Measurements from ENCODE around the gene SMAD5.

The SMAD5 gene

GRCh38 chr5:136207631-136208030, 75.0 kb downstream of the SMAD5 start:
- no peaks in the 10 kb centered on the region for H3K36me3 ChIP-seq (ENCODE audit: control insufficient read depth in 2 of 2, insufficient read depth in 1 of 2, low read length in 2 of 2)
- ChIA-PET POLR2A (no interaction called here), CTCF (interaction anchor here (0.5 to 0.6 kb wide), 4 partner anchors 14 to 397 kb away, joined by 3 to 5 read pairs (median 3); no protein-coding TSS in a partner anchor)
- H3K4me1 ChIP-seq (ENCODE audit: control insufficient read depth, insufficient read depth, low read length) = no peaks in the 10 kb centered on the region
- H3K9me3 ChIP-seq (ENCODE audit: control insufficient read depth, insufficient read depth, low read depth, low read length) = no peaks in the 10 kb centered on the region
- TF ChIP-seq WT1 (tag by site-specific recombination; IDR thresholded peaks at IDR 0.05) (no peak), ZNF146 (tag by site-specific recombination; IDR thresholded peaks at IDR 0.05) (no peak), ZNF664 (tag by site-specific recombination; IDR thresholded peaks at IDR 0.05) (no peak)
- H3K4me3 ChIP-seq (ENCODE audit: low read depth, low read length) = no peak overlapping the region
- no peak overlapping the region for H3K27ac ChIP-seq (ENCODE audit: extremely low read depth, low read depth, low read length)

DNA sequence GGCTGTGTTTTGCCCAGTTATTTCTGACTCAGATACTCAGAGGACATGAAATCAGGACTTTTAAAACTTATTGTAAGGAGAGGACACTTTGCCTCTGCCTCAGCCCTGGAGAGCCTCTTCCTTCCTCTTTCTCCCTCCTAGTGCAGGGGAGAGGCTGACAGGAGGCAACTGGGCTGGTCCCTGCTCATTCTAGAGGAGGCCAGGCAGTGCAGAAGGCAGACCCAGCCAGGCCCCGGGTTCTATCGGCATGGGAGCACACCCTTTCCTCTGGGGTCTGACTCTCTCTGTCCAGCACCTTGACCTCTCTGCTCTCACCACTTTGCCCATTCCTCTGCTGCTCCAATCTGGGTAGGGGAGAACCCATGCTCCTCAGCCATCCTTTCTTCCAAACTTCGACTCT, 76.3 kb downstream of the SMAD5 start:
- Histone ChIP-seq H3K27ac (ENCODE audit: extremely low read depth, low read depth, low read length) (no peak overlapping the region), H3K4me1 (ENCODE audit: control insufficient read depth, insufficient read depth, low read length) (no peaks in the 10 kb centered on the region), H3K9me3 (ENCODE audit: control insufficient read depth, insufficient read depth, low read depth, low read length) (no peaks in the 10 kb centered on the region), H3K36me3 (ENCODE audit: control insufficient read depth in 2 of 2, insufficient read depth in 1 of 2, low read length in 2 of 2) (no peaks in the 10 kb centered on the region), H3K4me3 (ENCODE audit: low read depth, low read length) (no peak overlapping the region)
- TF ChIP-seq ELK4 (IDR thresholded peaks at IDR 0.05; ENCODE audit: borderline replicate concordance, low read depth, low read length) (no peak), ZNF114 (tag by site-specific recombination; IDR thresholded peaks at IDR 0.05) (no peak), ZNF112 (tag by site-specific recombination; IDR thresholded peaks at IDR 0.05) (no peak), KLF9 (tag by site-specific recombination; IDR thresholded peaks at IDR 0.05; ENCODE audit: low read depth) (no peak), ZBTB1 (tag by site-specific recombination; IDR thresholded peaks at IDR 0.05) (no peak), ZSCAN30 (tag by site-specific recombination; IDR thresholded peaks at IDR 0.05) (no peak), BCL11B (tag by site-specific recombination; IDR thresholded peaks at IDR 0.05; ENCODE audit: low read depth) (no peak), SALL2 (tag by site-specific recombination; IDR thresholded peaks at IDR 0.05; ENCODE audit: borderline replicate concordance) (no peak), ZBTB20 (tag by site-specific recombination; IDR thresholded peaks at IDR 0.05) (no peak), ZNF785 (tag by site-specific recombination; IDR thresholded peaks at IDR 0.05) (no peak), ZNF843 (tag by site-specific recombination; IDR thresholded peaks at IDR 0.05) (no peak), ZNF391 (tag by site-specific recombination; IDR thresholded peaks at IDR 0.05; ENCODE audit: borderline replicate concordance, low read depth) (no peak), ZNF140 (tag by site-specific recombination; IDR thresholded peaks at IDR 0.05) (no peak), ZNF501 (tag by site-specific recombination; IDR thresholded peaks at IDR 0.05) (no peak), ZNF394 (tag by site-specific recombination; IDR thresholded peaks at IDR 0.05; ENCODE audit: borderline replicate concordance) (no peak), ZNF354C (tag by site-specific recombination; IDR thresholded peaks at IDR 0.05; ENCODE audit: borderline replicate concordance, low read depth) (no peak), ZNF664 (tag by site-specific recombination; IDR thresholded peaks at IDR 0.05) (no peak), ZNF155 (tag by site-specific recombination; IDR thresholded peaks at IDR 0.05) (no peak), ZNF610 (tag by site-specific recombination; IDR thresholded peaks at IDR 0.05; ENCODE audit: borderline replicate concordance) (no peak)
- TF ChIP-seq, protein P1, sequence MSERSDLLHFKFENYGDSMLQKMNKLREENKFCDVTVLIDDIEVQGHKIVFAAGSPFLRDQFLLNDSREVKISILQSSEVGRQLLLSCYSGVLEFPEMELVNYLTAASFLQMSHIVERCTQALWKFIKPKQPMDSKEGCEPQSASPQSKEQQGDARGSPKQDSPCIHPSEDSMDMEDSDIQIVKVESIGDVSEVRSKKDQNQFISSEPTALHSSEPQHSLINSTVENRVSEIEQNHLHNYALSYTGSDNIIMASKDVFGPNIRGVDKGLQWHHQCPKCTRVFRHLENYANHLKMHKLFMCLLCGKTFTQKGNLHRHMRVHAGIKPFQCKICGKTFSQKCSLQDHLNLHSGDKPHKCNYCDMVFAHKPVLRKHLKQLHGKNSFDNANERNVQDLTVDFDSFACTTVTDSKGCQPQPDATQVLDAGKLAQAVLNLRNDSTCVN (tag by site-specific recombination; optimal IDR thresholded peaks at IDR 0.05) = no peak
- ChIA-PET CTCF (interaction anchor here (0.6 kb wide), 1 partner anchor 148 kb away, joined by 3 read pairs; no protein-coding TSS in a partner anchor), POLR2A (no interaction called here)

Data from HEK293 (cell line).